Lung (tissue), 12 donors: ENCODE results near the gene FBXO40. TPM values are rescaled to one million over a fixed set of nuclear protein-coding genes. Genes with fewer than 3 reads are reported as not detected.
"Not testable (repeated sequence)": the region's sequence is repeated elsewhere in the genome, so short reads cannot be mapped to it uniquely, and the experiment has no call there.

ENCODE experiments used
- ATAC-seq: fragments of 200-7000 bp; cut with Tn5 transposase; one replicate; pipeline ENCODE4 v1.9.1; 2020; ENCODE audit warnings: moderate number of reproducible peaks; ENCODE audit not compliant: insufficient read depth, low FRiP score
- DNase-seq, 3 donors: peaks; one replicate each; pipeline ENCODE4 v3.0.0-alpha.2; 2013 to 2017
- H3K27ac ChIP-seq, 2 donors: one replicate each; pipeline ENCODE4 v1.5.1; 2013; ENCODE audit warnings: mild to moderate bottlenecking in 2 of 2, moderate library complexity in 2 of 2, control low read depth in 1 of 2, inconsistent platforms in 1 of 2, low read depth in 1 of 2, low read length in 1 of 2
- H3K27me3 ChIP-seq, 3 donors: one replicate each; pipeline ENCODE4 v1.5.1; 2013; ENCODE audit warnings: low read length in 2 of 3; ENCODE audit not compliant: control insufficient read depth in 3 of 3, insufficient read depth in 3 of 3
- H3K36me3 ChIP-seq, 4 donors: one replicate each; pipeline ENCODE4 v1.5.1; 2013; ENCODE audit warnings: low read length in 4 of 4, mild to moderate bottlenecking in 1 of 4, moderate library complexity in 1 of 4; ENCODE audit not compliant: control insufficient read depth in 4 of 4, insufficient read depth in 4 of 4
- H3K4me1 ChIP-seq, 5 donors: one replicate each; pipeline ENCODE4 v1.5.1; 2013; ENCODE audit warnings: low read length in 5 of 5, mild to moderate bottlenecking in 2 of 5, moderate library complexity in 1 of 5; ENCODE audit not compliant: control insufficient read depth in 5 of 5, insufficient read depth in 5 of 5
- H3K4me3 ChIP-seq: one replicate; pipeline ENCODE4 v1.5.1; 2013; ENCODE audit warnings: mild to moderate bottlenecking, control low read depth, moderate library complexity
- H3K9ac ChIP-seq, 2 donors: one replicate each; pipeline ENCODE4 v1.5.1; 2013; ENCODE audit warnings: low read length in 2 of 2, control low read depth in 1 of 2; ENCODE audit not compliant: insufficient read depth in 1 of 2
- H3K9me3 ChIP-seq, 4 donors: one replicate each; pipeline ENCODE4 v1.5.1; 2013; ENCODE audit warnings: low read length in 3 of 4, mild to moderate bottlenecking in 1 of 4, moderate library complexity in 1 of 4; ENCODE audit not compliant: control insufficient read depth in 4 of 4, insufficient read depth in 3 of 4
- WGBS, 2 donors: extraction: QIAGEN DNeasy Blood & Tissue Kit; methylation state at CpG; one replicate each; pipeline ENCODE4 v1.1.7; 2013; 5-methylcytosine and 5-hydroxymethylcytosine counted together
- polyA plus RNA-seq, 2 donors: library from polyadenylated mRNA; stranded (reverse); fragments of 200-250 nt; gene quantifications; one replicate each; pipeline ENCODE4 v1.2.1, GENCODE V29; 2013
- total RNA-seq, 2 donors: library from RNA; depleted of rRNA in 1 of 2; stranded (reverse); fragments of >200 nt in 1 of 2; gene quantifications; one replicate each; pipeline ENCODE4 v1.2.1, GENCODE V29; 2014 to 2021
- TF ChIP-seq, protein P1 (sequence below): IDR thresholded peaks from 2 replicates; pipeline ENCODE4 v1.5.1; 2012; ENCODE audit warnings: mild to moderate bottlenecking; ENCODE audit errors: control extremely low read depth, extremely low read depth
- donor health status: control.
- donor health status: control.
- donor health status: Bipolar disorder and iron deficiency.
- donor health status: healthy.
- donor health status: DM: yes; HTN: yes; CAD: no.

Gene FBXO40
- total and polyA plus RNA-seq, 4 donors: 0.03 to 0.06 TPM; not detected in 2

DNA sequence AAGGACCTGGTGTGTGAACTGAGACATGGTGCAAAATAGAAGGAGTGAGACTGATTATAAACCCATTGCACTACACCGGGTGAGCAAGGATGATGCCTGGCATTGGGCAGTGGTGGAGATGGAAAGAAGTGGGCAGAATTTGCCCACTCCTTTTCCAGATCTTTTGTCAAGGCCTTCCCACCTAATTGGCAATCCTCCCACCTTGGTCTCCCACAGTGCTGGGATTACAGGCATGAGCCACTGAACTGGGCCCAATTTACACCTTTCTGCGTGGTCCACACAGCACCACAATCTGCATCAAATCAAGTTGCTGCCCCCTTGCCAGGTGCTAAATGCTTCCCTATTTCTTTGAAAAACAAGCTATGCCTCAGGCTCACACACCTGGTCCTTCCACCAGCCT lies 5.4 kb downstream of the FBXO40 start:
- H3K4me3 ChIP-seq: no peak overlapping the region
- peaks cover 0 to 10% (median 0%) of the 10 kb centered on the region in 5 donors for H3K4me1 ChIP-seq
- ATAC-seq (no peak), DNase-seq (no peak)
- TF ChIP-seq, protein P1, sequence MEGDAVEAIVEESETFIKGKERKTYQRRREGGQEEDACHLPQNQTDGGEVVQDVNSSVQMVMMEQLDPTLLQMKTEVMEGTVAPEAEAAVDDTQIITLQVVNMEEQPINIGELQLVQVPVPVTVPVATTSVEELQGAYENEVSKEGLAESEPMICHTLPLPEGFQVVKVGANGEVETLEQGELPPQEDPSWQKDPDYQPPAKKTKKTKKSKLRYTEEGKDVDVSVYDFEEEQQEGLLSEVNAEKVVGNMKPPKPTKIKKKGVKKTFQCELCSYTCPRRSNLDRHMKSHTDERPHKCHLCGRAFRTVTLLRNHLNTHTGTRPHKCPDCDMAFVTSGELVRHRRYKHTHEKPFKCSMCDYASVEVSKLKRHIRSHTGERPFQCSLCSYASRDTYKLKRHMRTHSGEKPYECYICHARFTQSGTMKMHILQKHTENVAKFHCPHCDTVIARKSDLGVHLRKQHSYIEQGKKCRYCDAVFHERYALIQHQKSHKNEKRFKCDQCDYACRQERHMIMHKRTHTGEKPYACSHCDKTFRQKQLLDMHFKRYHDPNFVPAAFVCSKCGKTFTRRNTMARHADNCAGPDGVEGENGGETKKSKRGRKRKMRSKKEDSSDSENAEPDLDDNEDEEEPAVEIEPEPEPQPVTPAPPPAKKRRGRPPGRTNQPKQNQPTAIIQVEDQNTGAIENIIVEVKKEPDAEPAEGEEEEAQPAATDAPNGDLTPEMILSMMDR: no peak
- no peaks in the 10 kb centered on the region for H3K36me3 ChIP-seq
- peak overlapping the region in 1 of 2 donors; percentile 56 for H3K27ac ChIP-seq
- H3K27me3 ChIP-seq: no peaks in the 10 kb centered on the region
- H3K9ac ChIP-seq: no peak overlapping the region
- 93 to 98% methylated on average over 2 of the region's 2 CpGs for WGBS, 2 donors
- no peaks in the 10 kb centered on the region for H3K9me3 ChIP-seq

DNA sequence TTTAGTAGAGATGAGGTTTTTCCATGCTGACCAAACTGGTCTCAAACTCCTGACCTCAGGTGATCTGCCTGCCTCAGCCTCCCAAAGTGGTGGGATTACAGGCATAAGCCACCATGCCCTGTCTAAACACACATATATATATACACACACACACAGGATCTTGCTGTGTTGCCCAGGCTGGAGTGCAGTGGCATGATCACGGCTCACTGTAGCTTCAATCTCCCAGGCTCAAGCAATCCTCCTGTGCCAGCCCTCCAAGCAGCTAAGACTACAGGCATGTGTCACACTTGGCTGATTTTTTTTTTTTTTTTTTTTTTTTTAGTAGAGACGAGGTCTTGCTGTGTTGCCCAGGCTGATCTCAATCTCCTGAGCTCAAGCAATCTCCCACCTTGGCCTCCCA lies 6.7 kb downstream of the FBXO40 start:
- not testable (repeated sequence) for H3K9ac ChIP-seq, DNase-seq, H3K27me3 ChIP-seq, ATAC-seq, H3K4me1 ChIP-seq, H3K4me3 ChIP-seq, H3K36me3 ChIP-seq, H3K9me3 ChIP-seq
- H3K27ac ChIP-seq: peak overlapping the region in 1 of 2 donors; percentile 97
- 89 to 97% methylated on average over 2 of the region's 2 CpGs for WGBS, 2 donors

DNA sequence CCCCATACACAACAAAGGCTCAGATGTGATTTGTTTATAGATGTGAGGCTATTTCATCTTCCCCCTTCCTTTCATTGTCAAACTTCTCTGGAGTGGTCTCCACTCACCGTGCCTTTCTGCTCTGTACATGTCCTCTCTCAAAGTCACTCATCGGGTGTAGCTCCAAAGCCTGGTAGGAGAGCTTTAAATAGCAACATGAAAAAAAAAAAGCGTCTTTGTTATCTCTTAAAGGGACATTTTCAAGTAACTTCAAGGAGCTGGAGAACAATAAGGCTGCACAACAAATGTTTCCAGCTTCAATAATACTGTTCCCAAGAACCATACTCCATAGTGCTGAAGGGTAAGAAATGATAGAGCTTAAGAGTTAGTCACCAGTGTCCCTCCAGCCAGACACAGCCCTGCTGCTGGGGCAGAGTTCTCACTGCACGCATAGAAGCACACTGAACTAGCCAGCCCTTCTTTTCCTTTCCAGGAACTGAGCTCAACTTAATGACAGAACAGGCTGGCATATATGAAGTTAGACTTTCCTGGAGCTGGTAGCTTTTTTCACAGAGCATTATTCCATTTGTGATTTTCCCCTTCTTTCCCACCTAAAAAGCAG lies 8.1 kb downstream of the FBXO40 start:
- no peak for ATAC-seq
- no peaks in the 10 kb centered on the region for H3K9me3 ChIP-seq
- H3K36me3 ChIP-seq: no peaks in the 10 kb centered on the region
- H3K9ac ChIP-seq: no peak overlapping the region
- peak in 1 of 3 donors; percentile 3 for DNase-seq
- TF ChIP-seq, protein P1: no peak
- no peaks in the 10 kb centered on the region for H3K27me3 ChIP-seq
- WGBS, 2 donors: 21 to 51% methylated on average over 4 of the region's 4 CpGs
- no peak overlapping the region for H3K4me3 ChIP-seq
- H3K27ac ChIP-seq: peak overlapping the region in 1 of 2 donors; percentile 97
- peaks cover 0 to 22% (median 0%) of the 10 kb centered on the region in 5 donors for H3K4me1 ChIP-seq

DNA sequence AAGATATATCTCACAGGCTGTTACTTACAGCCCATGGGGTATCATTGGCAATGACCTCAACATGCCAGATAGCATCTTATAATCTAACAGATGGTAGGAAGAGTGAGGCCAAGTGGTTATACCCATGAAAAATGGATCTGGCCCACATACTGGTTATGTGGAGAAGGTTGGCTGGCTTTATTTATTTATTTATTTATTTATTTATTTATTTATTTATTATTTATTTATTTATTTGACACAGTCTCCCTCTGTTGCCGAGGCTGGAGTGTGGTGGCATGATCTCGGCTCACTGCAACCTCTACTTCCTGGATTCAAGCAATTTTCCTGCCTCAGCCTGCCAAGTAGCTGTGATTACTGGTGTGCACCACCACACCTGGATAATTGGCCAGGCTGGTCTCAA lies 11.6 kb downstream of the FBXO40 start:
- 91 to 95% methylated on average over 2 of the region's 2 CpGs for WGBS, 2 donors

More for the DNA sequence above, 11.6 kb downstream of the FBXO40 start:
- Histone ChIP-seq H3K27me3 (no peaks in the 10 kb centered on the region), H3K4me3 (no peak overlapping the region), H3K9ac (no peak overlapping the region), H3K36me3 (no peaks in the 10 kb centered on the region), H3K4me1 (peaks cover 0 to 22% (median 0%) of the 10 kb centered on the region in 5 donors), H3K27ac (no peak overlapping the region), H3K9me3 (no peaks in the 10 kb centered on the region)
- TF ChIP-seq, protein P1: no peak
- DNase-seq (no peak), ATAC-seq (no peak)
